ENCODE measurements around the gene SRRM5.
"Not testable (repeated sequence)": the region's sequence is repeated elsewhere in the genome, so short reads cannot be mapped to it uniquely, and the experiment has no call there.

SRRM5 gene

DNA sequence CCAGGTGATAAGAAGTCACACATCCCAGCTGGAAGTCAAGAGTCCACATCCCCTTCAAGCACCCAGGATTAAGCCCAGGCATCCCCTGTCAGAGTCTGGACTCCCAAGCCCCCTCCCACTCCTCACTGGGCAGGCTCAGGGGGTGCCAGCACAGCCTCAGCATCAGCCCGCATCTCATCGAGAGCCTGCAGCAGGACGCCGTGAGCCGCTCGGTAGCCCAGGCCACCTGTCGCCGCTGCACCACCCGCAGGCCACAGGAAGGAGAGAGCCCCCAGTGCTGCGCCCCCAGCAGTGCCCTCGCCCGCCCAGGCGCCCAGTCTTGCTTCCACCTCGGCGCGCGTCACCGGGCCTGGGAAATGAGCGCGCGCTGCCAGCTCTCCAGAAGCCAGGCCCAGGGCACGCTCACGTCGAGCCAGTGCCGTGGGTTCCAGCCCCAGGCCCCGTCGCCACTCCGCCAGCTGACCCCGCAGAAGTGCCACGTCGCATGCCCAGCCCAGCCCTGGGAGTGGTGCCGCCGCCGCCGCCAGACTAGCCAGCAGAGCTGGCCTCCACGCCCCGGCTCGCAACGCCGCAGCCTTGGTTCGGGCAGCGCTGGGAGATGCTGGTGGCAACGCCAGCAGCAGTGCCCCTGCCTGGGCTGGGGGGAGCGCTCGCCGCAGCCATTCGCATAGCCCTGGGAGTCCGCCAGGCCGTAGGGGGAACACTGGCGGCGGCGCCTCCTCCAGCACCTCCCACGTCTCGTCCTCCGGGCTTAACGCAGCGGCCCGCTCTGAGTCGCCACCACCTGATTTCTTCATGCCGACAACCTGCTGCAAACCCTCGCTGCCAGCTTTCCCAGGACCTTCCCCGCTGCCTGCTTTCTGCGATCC lies 19.8 kb upstream of the SRRM5 start:
- DNase-seq = no peak

DNA sequence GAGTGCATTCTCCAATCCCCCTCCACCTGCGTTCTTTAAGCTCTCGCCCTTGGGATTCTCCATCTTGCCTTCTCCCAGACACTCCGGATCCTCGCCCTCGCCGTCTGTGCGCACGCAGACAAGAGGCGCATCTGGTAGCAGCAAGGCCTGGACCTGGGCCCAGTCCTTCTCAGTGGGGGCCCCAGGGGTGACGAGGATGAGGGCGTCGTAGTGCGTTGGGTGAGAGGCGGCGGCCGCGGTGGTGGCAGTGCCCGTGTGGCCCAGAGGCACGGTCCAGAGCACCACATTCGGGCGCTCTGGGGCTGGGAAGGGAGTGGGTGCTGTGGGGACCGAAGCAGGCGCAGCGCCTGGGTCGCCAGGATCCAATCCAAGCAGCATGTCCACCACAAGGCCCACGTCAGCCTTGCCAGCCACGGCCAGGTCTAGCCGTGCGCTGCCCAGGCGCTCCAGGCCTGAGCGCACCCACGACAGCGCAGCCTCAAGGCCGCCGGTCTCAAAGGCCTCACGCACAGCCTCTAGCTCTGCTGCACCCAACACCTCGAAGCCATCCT lies 19.0 kb upstream of the SRRM5 start:
- no peak for DNase-seq

DNA sequence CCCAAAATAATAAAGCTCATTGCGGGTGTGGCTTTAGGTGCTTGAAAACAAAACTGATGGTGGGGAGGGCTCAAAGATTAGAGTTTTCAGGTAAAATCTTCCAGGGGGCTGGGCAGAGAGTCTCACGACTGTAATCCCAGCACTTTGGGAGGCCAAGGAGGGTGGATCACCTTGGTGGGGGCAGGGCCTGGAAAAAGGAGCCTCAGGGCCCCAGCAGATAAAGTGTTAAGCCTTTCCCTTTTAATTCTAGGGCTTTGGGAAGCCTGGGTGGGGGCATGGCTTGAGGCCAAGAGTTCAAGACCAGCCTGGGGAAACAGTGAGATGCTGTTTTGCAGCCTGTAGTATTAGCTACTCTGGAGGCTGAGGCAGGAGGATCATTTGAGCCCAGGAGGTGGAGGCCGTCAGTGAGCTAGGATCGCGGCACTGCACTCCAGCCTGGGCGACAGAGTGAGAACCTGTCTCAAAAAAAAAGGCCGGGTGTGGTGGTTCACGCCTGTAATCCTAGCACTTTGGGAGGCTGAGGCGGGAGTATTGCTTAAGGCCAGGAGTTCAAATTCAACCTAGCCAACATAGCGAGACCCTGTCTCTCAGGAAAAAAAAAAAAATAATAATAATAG lies 17.7 kb upstream of the SRRM5 start:
- no peak for DNase-seq

DNA sequence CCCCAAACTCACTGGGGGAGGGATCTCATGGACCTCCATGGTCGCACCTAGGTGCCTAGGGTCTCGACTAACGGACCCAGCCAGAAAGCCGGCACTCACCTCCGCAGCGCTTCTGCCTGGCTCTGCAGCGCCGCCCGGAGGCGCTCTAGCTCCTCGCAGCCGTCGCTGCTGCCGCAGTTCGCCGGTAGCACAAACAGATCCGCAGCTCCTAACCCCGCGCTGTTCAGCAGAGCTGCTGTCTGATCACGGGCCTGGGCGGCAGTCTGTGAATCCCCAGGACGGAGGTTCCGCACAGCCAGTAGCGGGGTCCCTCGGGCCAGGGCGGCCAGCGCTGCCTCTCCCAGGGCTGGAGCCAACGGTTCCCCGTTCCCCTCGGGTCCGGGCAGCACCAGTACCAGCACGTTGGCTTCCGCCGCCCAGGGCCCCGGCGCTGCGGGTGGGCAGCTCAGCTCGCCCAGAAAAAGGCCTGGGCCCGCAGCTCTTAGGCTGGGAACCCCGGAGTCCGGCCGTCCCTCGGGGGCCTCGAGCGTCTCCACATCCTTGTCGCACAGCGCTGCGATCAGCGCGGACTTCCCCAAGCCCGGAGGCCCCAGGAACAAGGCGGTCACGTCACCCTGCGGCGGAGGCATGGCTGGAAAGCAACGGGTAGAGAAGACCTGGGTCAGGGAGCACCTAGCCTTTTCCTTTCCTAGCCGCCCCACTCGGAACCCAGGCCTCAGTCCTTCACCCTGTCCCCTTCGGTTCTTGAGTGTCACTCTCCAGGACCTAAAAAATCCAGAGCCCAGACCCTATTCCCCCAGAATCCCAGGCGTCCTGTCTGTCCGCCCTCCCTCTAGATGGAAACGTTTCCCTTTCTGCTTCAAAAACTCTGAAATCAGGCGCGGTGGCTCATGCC lies 16.9 kb upstream of the SRRM5 start:
- peak; percentile 19 for DNase-seq

DNA sequence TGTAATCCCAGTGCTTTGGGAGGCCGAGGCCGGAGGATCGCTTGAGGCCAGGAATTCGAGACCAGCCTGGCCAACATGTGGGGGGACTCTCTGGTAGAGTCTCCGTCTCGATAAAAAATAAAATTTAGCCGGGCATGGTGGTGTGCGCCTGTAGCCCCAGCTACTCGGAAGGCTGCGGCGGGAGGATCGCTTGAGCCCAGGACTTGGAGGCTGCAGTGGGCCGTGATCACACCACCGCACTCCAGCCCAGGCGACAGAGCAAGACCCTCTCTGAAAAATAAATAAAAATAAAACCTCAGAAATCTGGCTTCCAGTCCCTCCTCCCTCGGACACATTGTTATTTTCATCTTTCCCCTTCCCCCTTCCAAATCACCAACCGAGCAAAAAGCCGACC lies 16.3 kb upstream of the SRRM5 start:
- no peak for DNase-seq

DNA sequence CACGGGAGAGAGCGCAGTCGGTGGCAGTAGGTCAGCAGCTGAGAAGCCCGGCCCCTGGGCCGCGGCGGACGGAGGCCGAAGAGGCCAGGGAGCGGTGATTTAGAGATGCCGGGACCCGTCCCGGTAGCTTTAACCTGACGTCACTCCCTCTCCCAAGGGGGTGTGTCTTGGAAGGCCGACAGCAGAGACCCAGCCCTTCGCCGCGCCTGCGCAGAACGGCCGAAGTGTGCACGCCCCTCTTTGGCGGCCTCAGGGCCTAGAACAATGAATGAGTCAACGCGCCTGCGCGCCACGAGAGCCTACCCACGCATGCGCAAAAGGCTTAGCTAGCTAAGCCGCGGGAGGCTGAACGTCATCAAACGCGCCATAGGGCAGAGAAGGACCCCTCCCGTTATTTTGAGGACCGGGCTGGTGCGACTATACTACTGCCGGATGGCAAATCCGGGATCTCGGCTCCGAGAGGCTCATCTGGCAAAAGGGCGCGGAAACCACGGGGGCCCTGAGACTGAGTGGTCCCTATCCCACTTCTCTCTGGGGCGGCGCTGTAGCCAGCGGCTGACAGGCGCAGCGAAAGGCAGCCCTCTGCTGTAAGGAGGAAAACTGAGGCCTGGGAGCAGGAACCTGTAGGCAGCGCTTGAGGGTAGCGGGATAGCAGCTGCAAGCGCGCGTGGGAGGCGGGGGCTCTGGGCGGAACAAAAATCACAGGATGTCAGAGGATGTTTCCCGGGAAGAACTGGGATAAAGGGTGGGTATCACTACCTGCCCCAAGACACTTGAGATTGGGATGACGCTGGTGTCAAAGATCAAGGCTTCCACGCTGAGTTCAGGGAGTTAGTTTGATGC lies 15.7 kb upstream of the SRRM5 start, which contains the start of the genes IRGQ and ZNF576:
IRGQ (minus strand) TSS at position 136 of the 843 bp plus-strand sequence. CDS start 796 bp downstream, outside the sequence.
ZNF576 (plus strand) TSS at position 597 of the 843 bp plus-strand sequence. CDS start 514 bp downstream, outside the sequence.
- peak; percentile 98 for DNase-seq

DNA sequence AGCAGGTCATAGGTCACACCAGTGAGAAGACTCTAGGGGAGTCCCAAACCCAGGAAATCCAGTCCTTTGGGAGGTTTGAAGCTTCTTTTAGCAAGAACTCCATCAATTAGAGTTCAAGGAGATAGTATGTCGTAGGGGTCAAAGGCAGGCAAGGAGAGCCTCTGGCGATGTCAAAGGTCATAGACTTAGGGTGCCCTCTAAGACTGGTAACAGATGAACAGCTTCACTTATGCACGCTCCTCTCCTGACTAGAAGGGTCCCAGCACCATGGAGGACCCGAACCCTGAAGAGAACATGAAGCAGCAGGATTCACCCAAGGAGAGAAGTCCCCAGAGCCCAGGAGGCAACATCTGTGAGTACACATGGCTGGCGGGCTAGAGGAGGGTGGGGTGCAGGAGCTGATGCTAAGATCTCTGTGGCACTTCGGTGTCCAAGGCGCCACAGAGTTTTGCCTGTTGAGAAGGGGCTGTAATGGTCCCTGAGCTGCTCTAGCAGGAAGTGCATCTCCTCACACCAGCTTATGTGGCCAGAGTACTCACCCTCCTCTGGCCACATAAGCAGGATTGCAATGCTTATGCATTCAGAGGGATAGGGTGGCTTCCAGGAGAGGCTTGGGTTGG lies 14.9 kb upstream of the SRRM5 start:
- DNase-seq = no peak

DNA sequence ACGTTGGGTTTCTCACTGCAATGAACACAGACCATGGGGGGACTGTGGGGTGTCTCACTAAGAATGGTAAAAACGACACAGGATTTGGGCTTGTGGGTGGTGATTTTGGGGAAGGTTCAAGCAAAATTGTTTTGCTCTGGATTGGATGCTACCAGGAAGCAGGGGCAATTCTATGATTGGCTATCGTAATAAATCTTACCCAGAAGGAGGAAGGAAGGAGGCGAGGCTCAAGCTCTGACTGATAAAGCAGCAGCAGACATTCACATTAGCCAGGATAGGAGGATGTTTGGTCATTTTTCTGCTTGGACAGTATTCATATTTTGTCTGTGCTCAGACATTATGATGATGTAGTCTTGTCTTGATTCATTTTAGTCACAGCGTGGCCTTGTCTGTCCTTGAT lies 14.0 kb upstream of the SRRM5 start:
- no peak for DNase-seq

DNA sequence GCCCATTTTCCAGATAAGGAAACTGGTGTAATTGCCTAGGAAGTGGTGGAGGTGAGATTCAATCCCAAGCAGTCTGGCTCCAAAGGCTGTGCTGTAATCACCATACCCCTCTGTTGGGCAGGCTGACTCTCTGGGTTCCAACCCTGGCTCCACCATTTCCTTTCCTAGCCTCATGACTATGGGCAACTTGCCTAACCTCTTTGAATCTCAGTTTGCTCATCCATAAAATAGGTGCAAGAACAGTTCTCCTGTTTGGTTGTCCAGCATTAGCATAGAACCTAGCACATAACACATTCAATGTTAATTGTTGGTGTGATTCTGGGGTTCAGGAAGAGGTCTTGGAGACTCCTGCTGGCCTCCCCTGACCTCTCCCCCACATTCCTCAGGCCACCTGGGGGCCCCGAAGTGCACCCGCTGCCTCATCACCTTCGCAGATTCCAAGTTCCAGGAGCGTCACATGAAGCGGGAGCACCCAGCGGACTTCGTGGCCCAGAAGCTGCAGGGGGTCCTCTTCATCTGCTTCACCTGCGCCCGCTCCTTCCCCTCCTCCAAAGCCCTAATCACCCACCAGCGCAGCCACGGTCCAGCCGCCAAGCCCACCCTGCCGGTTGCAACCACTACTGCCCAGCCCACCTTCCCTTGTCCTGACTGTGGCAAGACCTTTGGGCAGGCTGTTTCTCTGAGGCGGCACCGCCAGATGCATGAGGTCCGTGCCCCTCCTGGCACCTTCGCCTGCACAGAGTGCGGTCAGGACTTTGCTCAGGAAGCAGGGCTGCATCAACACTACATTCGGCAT lies 13.2 kb upstream of the SRRM5 start:
- DNase-seq = no peak

DNA sequence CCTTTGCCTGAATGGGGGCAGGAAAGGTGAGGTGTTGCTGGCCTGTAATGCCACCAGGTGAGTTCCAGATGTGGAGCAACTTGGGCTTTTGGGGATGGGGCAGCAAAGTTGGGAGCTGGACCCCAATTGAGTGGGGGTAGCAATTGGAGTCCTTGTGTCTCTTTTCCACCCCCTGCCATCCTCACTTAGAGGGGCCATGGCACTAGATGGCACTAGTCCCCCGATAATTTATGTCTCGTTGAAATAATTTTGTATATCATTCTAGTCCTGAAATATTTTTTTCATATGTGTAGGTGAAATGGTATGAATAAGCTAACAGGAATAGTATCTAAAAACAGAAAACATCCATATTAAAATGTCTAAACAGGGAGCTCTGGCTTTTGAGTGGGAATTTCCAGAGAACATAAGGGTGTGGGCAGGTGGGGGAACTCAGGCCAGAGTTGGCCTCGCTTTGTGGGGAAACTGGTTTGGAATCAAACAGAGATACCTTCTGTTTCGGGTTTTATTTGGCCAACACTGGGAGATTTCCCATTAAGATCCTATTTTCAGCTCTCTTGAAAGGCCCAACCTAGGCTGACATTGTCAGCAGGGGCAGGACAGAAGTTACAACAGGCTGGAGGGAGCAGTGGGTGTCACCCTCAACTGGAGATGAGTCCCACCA lies 12.1 kb upstream of the SRRM5 start:
- no peak for DNase-seq

DNA sequence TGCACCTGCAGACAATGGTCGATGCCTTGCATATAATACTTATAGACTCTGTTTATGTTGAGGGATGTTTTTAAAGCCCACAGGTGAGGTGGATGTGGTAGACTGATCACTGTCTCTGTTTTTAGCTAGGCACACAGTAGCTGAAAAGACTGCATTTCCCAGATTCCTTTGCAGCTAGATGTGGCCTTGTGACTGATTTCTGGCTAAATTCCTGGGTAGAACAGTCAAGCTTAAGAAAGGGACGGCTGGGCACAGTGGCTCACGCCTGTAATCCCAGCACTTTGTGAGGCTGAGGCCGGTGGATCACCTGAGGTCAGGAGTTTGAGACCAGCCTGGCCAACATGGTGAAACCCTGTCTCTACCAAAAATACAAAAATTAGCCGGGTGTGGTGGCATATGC lies 11.6 kb upstream of the SRRM5 start:
- not testable (repeated sequence) for DNase-seq

DNA sequence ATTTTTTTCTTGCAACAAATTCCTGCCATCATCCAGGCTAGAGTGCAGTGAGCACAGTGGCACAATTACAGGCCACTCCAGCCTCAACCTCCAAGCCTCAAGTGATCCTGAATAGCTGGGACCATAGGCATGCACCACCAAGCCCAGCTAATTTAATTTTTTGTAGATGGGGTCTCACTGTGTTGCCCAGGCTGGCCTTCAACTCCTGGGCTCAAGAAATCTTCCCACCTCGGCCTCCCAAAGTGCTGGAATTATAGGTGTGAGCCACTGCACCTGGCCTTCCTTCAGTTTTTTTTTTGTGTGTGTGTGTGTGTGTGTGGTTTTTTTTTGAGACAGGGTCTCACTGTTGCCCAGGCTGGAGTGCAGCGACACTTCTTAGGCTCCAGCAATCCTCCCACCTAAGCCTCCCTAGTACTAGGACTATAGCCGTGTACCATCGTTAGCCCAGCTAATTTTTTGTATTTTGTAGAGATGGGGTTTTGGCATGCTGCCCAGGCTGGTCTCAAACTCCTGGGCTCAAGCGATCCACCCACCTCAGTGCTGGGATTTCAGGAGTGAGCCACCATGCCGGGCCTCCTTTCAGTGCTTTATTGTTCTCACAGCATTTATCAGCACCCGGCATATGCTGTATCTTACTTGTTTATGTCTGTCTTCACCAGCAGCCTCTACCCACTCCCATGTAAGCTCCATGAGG lies 5.9 kb upstream of the SRRM5 start:
- no peak for DNase-seq

DNA sequence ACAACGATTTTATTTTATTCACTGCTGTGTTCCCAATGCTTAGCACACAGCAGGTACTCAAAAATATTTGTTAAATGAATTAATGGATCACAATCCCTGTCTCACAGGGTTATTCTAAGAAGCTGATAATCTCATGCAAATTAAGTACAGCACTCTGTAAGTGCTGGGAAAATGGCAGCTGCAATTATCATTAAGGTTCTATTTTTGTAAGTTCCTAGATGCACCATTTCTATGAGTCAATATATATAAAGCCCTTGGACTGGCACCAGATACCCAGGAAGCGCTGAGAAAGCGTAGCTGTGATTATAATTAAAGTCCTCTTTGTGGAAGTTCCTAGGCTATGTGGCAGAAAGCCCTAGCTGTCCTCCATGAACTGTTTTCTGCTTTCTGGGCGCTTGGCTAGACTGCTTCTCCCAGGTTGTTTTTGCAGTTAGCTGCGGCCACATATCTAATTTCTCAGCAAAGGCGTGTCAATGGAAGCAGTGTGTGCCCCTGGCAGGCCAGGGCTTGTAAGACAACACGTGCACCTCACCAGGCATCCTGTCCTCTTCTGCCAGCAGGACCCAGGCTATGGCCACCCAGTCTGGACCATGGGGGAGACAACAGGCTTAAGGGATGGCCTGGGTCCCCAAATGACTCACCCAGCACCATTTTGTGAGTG lies 5.2 kb upstream of the SRRM5 start:
- no peak for DNase-seq

DNA sequence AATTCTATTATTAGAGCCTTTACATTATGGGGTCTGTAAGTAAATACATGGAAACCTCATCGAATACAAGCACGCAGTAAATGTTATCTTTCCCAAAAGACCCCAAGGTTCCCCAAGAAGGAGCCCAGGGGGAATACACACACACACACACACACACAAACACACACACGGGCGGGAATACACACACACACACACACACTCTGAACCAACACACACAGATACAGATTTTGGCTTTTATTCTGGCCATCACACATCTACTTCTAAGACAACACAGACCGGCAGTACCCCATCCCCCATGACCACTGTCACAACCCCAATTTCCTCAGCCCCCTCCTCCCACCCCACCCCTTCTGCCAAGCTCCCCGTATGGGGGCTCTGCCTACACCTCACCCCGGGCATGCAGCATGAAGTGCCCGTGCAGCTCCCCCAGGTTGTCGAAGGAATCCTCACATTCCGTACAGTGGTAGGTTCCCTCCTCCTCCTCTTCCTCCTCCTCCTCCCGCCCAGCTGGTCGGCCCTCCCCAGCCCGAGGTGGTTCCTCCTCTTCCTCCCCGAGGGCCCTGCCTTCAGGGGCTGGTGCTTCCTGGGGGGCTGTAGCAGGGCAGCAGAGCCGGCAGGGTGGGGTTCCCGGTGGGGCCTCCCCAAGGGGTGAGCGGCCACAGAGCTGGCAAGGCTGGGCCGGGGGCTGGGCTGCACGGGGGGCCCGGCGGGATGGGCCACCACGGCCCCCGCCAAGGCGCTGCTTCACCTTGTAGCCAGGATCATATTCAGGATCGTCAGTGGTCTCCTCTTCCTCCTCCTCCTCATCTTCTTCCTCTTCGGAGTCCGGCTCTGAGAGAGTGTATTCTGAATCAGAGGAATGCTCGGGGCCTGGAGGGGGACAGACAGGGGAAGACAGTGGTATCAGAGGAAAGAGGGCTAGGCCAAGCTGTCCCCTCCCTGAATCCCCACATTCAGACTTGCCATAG lies 4.4 kb upstream of the SRRM5 start:
- DNase-seq = no peak

DNA sequence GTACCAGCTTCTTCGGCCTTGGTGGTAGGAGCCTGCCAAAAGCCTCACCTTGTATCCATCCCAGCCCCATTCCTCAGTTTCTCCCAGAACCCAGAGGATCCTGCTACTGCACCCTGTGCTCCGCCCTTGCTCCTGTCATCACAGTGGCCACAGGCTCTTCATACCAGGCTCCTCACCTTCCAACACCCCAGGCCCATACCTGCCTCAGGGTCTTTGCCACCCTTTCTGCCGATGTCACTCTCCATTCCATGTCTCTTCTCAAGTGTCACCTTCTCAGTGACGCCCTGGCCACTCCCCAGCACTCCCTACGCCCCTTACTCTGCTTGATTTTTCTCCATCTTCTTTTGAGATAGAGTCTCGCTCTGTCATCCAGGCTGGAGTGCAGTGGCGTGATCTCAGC lies 2.0 kb upstream of the SRRM5 start:
- no peak for DNase-seq

DNA sequence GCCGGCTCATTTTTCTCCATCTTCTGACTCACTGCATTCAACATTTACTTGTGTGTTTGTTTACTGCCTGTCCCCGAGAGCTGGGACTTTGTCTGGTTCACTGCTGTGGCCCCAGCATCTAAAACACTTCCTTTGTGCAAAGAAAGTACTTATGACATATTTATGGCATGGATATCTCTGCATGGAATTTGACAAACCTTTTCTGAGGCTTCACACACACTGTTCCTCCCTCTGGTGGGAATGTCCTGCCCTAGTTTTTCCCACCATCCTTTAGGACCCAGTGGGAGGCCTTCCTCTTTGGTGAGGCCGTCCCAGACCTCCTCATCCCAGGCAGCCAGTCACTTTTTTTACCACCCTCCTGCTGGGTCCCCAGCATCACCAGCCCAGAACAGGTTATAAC lies 1.4 kb upstream of the SRRM5 start:
- no peak for DNase-seq

DNA sequence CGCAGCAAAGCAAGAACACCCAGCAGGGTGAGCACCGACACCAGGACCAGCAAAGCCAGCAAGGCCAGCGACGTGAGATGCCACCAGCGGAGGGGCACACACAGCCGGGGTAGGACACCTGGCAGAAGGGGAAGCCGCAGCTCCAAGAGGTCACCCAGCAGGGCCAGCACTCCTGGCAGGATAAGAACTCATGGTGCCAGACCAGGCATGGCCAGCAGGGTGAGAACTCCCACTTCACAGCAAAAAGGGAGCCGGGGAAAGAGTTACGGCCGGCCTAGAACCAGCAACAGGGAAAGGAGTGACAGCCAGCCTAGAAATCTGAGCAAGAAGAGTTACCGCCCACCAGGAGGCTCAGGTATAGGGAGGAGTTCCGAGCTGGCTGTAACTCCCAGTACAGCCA lies 486 bp downstream of the SRRM5 start:
- DNase-seq = no peak

DNA sequence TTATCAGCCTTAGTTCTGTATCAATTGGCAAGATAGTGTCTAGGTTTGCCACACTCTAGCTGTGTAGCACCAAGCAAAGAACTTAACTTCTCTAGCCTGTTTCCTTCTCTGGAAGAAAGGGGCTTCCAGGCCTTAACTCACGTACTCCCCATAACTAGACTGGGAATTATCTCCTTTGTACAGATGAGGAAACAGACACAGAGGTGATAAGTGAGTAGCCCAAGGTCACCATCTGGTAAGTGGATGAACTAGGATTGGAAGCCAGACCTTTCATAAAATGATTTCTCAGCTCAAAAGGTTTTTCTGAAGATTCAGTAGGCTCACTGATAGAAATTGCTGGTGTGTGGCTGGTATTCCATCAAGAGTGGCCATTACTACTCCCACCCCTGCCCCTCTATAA lies 4.4 kb downstream of the SRRM5 start:
- no peak for DNase-seq
